ENCODE results near the gene KIF4B. TPM values are rescaled to one million over a fixed set of nuclear protein-coding genes. Genes with fewer than 3 reads are reported as not detected.
"Not testable (repeated sequence)": the region's sequence is repeated elsewhere in the genome, so short reads cannot be mapped to it uniquely, and the experiment has no call there.

KIF4B gene
- total RNA-seq, 2 donors from 2014 or later, result not detected

- no peak for DNase-seq
- H3K9ac ChIP-seq (ENCODE audit: low read depth in 2 of 2, low read length in 2 of 2), result no peak overlapping the region
- no peaks in the 10 kb centered on the region for H3K36me3 ChIP-seq
- H3K4me3 ChIP-seq, result no peak overlapping the region
- TF ChIP-seq CTCF (IDR thresholded peaks at IDR 0.05), result no peak
- intact Hi-C loops (cut with DNase I), result no loop called here
- H3K9me3 ChIP-seq, result no peaks in the 10 kb centered on the region
- H3K27me3 ChIP-seq, result no peaks in the 10 kb centered on the region
- H3K27ac ChIP-seq, result no peak overlapping the region
- H3K4me1 ChIP-seq, result no peaks in the 10 kb centered on the region
Measured at GRCh38 chr5:154997746-154998145, 15.8 kb upstream of the KIF4B start.

DNA sequence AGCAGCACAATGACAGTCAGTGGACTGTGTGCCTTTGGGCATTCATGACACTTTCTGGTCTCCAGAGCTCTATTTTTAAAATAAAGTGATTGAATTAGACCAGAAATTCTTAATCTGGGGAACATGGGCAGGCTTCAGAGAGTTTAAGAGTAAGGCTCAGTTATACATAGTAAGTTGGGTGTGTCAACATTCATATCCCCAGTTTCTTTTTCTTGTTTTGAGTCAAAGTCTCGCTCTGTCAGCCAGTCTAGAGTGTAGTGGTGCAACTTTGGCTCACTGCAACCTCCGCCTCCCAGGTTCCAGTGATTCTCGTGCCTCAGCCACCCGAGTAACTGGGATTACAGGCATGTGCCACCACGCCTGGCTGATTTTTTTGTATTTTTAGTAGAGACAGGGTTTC, 13.7 kb upstream of the KIF4B start:
- no peak for TF ChIP-seq CTCF (IDR thresholded peaks at IDR 0.05)
- Histone ChIP-seq H3K4me3 (no peak overlapping the region), H3K27me3 (no peaks in the 10 kb centered on the region), H3K9ac (ENCODE audit: low read depth in 2 of 2, low read length in 2 of 2) (no peak overlapping the region), H3K36me3 (no peaks in the 10 kb centered on the region), H3K4me1 (no peaks in the 10 kb centered on the region), H3K9me3 (no peaks in the 10 kb centered on the region), H3K27ac (no peak overlapping the region)
- DNase-seq, result no peak
- intact Hi-C loops (cut with DNase I), result no loop called here

DNA sequence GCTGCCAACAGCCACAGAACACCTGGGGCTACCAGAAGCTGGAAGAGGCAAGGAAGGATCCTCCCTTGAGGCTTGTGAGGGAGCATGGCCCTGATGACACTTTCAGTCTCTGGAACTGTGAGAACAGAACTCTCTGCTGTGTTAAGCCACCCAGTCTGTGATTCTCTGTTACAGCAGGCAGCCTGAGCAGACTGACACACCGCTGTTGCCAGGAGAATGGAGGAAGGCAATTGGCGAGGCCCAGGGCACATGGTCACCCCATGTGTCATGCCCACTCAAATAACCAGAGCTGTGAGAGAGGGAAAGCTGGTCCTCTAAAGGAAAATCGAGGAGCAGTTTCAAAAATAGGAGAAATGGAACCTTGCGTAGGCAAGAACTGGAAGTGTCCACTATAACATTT, 12.0 kb upstream of the KIF4B start:
- Histone ChIP-seq H3K27me3 (no peaks in the 10 kb centered on the region), H3K4me3 (no peak overlapping the region), H3K4me1 (no peaks in the 10 kb centered on the region), H3K9ac (ENCODE audit: low read depth in 2 of 2, low read length in 2 of 2) (no peak overlapping the region), H3K9me3 (no peaks in the 10 kb centered on the region), H3K27ac (no peak overlapping the region), H3K36me3 (no peaks in the 10 kb centered on the region)
- no peak for TF ChIP-seq CTCF (IDR thresholded peaks at IDR 0.05)
- no peak for DNase-seq
- intact Hi-C loops (cut with DNase I), result no loop called here

DNA sequence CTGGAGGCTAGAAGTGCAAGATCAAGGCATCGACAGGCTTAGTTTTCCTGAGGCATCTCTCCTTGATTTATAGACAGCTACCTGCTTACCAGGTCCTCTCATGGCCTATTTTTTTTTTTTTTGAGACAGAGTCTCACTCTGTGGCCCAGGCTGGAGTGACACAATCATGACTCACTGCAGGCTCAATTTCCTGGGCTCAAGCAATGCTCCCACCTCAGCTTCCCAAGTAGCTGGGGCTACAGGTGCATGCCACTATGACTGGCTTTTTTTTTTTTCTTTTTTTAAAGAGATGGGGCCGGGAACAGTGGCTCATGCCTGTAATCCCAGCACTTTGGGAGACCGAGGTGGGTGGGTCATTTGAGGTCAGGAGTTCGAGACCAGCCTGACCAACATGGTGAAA, 10.8 kb upstream of the KIF4B start:
- H3K4me1 ChIP-seq; H3K4me3 ChIP-seq; H3K36me3 ChIP-seq; H3K9ac ChIP-seq (ENCODE audit: low read depth in 2 of 2, low read length in 2 of 2); H3K27me3 ChIP-seq; intact Hi-C loops (cut with DNase I); DNase-seq; H3K27ac ChIP-seq; H3K9me3 ChIP-seq: not testable (repeated sequence)

- no peak overlapping the region for H3K27ac ChIP-seq
- no peaks in the 10 kb centered on the region for H3K27me3 ChIP-seq
- peak; percentile 24 for TF ChIP-seq CTCF (IDR thresholded peaks at IDR 0.05)
Measured at GRCh38 chr5:155004138-155004744, 9.3 kb upstream of the KIF4B start.

DNA sequence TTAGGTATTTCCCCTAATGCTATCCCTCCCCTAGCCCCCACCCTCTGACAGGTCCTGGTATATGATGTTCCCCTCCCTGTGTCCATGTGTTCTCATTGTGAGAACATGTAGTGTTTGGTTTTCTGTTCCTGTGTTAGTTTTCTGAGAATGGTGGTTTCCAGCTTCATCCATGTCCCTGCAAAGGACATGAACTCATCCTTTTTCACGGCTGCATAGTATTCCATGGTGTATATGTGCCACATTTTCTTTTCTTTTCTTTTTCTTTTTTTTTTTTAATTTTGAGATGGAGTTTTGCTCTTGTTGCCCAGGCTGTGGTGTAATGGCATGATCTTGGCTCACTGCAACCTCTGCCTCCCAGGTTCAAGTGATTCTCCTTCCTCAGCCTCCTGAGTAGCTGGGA, 7.3 kb upstream of the KIF4B start:
- intact Hi-C loops (cut with DNase I); H3K36me3 ChIP-seq; H3K27me3 ChIP-seq; H3K27ac ChIP-seq; H3K4me3 ChIP-seq; H3K9ac ChIP-seq (ENCODE audit: low read depth in 2 of 2, low read length in 2 of 2); H3K9me3 ChIP-seq; DNase-seq; H3K4me1 ChIP-seq: not testable (repeated sequence)

More at GRCh38 chr5:155004138-155004744, 9.3 kb upstream of the KIF4B start:
- Histone ChIP-seq H3K9me3 (no peaks in the 10 kb centered on the region), H3K9ac (ENCODE audit: low read depth in 2 of 2, low read length in 2 of 2) (no peak overlapping the region), H3K4me3 (no peak overlapping the region), H3K4me1 (no peaks in the 10 kb centered on the region), H3K36me3 (no peaks in the 10 kb centered on the region)
- intact Hi-C loops (cut with DNase I), result no loop called here
- no peak for DNase-seq
